IPS-18c (cell line): Measurements from ENCODE around the gene ETV7.

ENCODE experiments used
- H3K4me3 ChIP-seq: 2 replicates; pipeline ENCODE4 v1.7.0; 2013; ENCODE audit warnings: low read depth, mild to moderate bottlenecking, low read length, moderate library complexity; ENCODE audit not compliant: insufficient read depth
- H3K9me3 ChIP-seq: one replicate; pipeline ENCODE4 v1.6.1; 2013; ENCODE audit warnings: mild to moderate bottlenecking, low read length, moderate library complexity; ENCODE audit not compliant: control insufficient read depth, insufficient read depth

Gene ETV7

DNA sequence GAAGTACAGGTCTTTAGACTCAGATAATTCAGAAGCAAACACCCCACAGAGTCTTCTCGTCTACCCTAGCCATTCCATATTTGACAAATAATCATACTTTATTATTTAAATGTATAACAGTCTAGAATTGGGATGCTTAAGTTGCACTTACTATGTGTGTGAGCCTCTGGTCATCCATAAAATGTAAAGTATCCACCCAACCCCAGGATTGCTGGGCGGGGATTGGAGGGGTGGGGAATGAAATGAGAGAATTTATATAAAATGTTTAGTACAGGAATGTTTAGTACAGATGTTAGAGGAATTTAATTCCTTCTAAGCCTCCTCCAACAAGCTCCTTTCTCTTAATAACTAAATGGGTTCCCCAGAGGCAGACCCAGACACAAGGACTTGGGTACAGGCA lies 67.6 kb downstream of the ETV7 start:
- no peaks in the 10 kb centered on the region for H3K9me3 ChIP-seq

DNA sequence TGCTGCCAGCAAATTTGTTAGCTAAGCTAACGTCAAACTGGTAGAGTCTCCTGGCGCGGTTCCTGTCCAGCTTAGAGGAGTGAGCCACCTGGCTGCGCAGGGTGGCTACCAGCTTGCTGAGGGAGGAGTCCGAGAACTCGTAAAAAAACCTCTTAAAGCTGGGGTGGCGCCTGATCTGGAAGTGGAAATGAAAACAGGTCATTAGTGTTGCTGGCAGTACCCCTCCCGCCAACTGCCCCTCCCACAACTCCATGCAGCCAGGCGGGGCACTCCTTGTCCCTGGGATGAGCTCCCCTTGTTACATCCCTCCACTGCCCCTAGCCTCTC lies 68.1 kb downstream of the ETV7 start:
- Histone ChIP-seq H3K4me3 (no peak overlapping the region), H3K9me3 (no peaks in the 10 kb centered on the region)

More for the DNA sequence above, 67.6 kb downstream of the ETV7 start:
- H3K4me3 ChIP-seq = no peak overlapping the region

DNA sequence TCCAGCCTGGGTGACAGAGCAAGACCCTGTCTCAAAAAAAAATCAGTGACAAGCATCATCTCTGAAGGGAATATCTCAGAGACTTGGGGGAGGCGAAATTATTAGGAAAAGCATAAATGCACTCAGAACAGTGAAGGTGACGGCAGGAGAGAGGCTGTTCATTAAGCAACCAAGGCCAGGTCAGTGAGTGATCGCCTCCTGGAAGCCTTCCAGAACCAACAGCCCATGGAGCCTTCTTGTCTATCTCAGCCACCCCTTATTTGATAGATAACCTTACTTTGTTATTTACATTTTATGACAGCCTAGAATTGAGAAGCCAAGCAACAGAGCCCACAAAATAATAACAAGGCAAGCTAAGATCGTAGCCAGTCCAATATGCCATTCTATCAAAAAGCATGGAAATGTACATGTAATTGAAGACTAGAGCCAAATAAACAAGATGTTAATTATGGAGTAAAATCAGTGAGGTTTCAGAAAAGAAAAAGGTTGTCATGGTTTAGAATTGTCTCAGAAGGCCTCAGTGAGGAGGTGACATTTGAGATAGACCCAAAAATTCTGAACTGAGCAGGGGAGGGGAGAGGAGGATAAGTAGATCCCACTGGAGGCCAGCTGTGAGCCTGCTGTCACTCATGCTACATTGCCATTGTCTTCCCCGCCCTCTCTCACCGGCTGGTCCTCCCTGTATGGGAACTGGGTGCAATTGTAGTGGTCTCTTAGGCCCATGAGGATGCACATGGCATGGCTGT lies 68.6 kb downstream of the ETV7 start:
- Histone ChIP-seq H3K9me3 (no peaks in the 10 kb centered on the region), H3K4me3 (no peak overlapping the region)

DNA sequence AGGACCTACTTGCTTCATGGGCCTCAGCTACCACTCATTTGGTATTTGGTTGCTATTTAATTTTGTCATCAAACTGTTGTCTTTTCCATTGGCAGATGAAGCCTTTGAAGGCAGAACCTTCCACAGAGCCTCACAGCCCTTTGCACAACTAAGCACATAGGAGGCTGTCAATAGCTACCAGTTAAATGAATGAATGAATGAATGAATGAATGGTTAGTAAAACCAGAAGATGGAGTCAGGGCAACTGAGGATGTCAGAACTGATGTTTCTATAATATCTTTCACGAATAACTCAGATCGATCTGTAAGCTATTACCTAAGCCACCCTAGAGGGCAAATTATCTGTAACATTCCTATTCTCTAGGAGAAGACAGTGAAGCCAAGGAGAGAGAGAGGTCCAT lies 69.8 kb downstream of the ETV7 start:
- H3K9me3 ChIP-seq = no peaks in the 10 kb centered on the region
- H3K4me3 ChIP-seq = no peak overlapping the region
